GM12874 (cell line): ENCODE data around the gene CABLES2.

Experiments used
- TF ChIP-seq, protein P1 (sequence below): IDR thresholded peaks from 2 replicates; pipeline ENCODE4 v1.5.1; 2011; ENCODE audit warnings: low read depth, mild to moderate bottlenecking, control low read depth, low read length, moderate library complexity; ENCODE audit not compliant: insufficient read depth

The CABLES2 gene

DNA sequence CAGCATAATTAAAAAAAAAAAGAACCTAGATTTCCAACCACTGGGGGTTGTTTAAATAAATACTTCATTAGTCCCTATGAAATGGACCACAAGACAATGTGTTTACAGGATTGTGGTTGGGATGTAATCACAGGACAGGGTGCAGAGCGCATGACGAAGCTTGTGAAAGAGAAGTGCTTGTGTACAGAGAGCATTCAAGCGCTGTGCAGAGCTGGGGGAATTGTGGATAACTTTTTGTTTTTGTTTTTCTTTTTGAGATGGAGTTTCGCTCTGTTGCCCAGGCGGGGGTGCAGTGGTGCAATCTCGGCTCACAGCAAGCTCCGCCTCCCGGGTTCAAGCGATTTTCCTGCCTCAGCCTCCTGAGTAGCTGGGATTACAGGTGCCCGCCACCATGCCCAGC, 62.3 kb downstream of the CABLES2 start:
- TF ChIP-seq, protein P1, sequence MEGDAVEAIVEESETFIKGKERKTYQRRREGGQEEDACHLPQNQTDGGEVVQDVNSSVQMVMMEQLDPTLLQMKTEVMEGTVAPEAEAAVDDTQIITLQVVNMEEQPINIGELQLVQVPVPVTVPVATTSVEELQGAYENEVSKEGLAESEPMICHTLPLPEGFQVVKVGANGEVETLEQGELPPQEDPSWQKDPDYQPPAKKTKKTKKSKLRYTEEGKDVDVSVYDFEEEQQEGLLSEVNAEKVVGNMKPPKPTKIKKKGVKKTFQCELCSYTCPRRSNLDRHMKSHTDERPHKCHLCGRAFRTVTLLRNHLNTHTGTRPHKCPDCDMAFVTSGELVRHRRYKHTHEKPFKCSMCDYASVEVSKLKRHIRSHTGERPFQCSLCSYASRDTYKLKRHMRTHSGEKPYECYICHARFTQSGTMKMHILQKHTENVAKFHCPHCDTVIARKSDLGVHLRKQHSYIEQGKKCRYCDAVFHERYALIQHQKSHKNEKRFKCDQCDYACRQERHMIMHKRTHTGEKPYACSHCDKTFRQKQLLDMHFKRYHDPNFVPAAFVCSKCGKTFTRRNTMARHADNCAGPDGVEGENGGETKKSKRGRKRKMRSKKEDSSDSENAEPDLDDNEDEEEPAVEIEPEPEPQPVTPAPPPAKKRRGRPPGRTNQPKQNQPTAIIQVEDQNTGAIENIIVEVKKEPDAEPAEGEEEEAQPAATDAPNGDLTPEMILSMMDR: no peak

DNA sequence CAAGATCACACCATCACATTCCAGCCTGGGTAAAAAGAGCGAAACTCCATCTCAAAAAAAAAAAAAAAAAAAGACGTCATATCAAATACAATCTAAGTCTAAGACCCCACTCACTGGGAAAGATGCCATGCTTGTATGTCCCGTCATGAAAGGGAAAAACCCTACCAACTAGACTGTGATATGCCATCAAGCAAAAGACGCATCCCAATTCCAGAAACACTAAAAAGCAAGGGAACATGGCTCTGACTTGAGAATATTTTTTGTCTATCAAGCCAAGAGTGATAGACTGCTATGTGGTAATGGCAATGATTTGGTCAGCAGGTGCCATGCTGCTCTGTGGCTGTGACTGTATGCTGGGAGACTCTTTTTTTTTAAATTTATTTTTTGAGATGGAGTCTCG, 63.0 kb downstream of the CABLES2 start:
- TF ChIP-seq, protein P1: no peak

DNA sequence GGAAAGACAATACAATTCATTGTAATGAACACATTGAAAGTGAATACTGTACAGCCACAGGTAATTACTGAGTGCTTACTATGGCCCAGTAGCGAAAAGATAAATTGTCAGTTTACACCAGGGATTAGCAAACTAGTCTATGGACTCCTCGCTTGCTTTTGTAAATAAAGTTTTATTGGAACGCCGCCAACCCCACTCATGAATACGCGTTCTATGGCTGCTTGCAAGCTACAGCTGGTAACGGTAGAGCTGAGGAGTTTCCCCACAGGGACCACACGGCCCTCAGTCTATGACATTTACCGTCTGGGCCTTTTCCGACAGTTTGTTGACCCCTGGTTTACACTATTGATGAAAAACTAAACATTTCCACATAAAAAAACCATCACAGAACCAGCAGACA, 64.2 kb downstream of the CABLES2 start:
- TF ChIP-seq, protein P1: no peak

- TF ChIP-seq, protein P1: no peak
Observed at GRCh38 chr20:62339647-62340062, 67.4 kb downstream of the CABLES2 start.
